ENCODE measurements around the gene PKDCC. TPM values are rescaled to one million over a fixed set of nuclear protein-coding genes. Genes with fewer than 3 reads are reported as not detected.

Gene PKDCC
- total RNA-seq, 1 donor = 8.2 TPM

- DNase-seq (ENCODE audit: low read depth) = peak; percentile 29
- peak overlapping the region; percentile 99 for H3K4me3 ChIP-seq (ENCODE audit: low read depth, low read length)
- no peak for TF ChIP-seq CTCF (IDR thresholded peaks at IDR 0.05; ENCODE audit: insufficient read depth, low read depth, low read length)
Measured at GRCh38 chr2:42050010-42050702, 2.3 kb downstream of the PKDCC start.

GRCh38 chr2:42050703-42051542 lies 3.1 kb downstream of the PKDCC start:
- H3K4me3 ChIP-seq (ENCODE audit: low read depth, low read length) = peak overlapping the region; percentile 99
- no peak for TF ChIP-seq CTCF (IDR thresholded peaks at IDR 0.05; ENCODE audit: insufficient read depth, low read depth, low read length)
- DNase-seq (ENCODE audit: low read depth) = peak; percentile 39

- no peak for TF ChIP-seq CTCF (IDR thresholded peaks at IDR 0.05; ENCODE audit: insufficient read depth, low read depth, low read length)
- no peak for DNase-seq (ENCODE audit: low read depth)
- H3K4me3 ChIP-seq (ENCODE audit: low read depth, low read length) = peak overlapping the region; percentile 99
Measured at GRCh38 chr2:42051543-42052235, 3.9 kb downstream of the PKDCC start.

- H3K4me3 ChIP-seq (ENCODE audit: low read depth, low read length) = peak overlapping the region; percentile 49
- no peak for TF ChIP-seq CTCF (IDR thresholded peaks at IDR 0.05; ENCODE audit: insufficient read depth, low read depth, low read length)
- peak; percentile 80 for DNase-seq (ENCODE audit: low read depth)
Measured at GRCh38 chr2:42052702-42053481, 5.1 kb downstream of the PKDCC start.

GRCh38 chr2:42053482-42053790 lies 5.6 kb downstream of the PKDCC start:
- no peak for TF ChIP-seq CTCF (IDR thresholded peaks at IDR 0.05; ENCODE audit: insufficient read depth, low read depth, low read length)
- peak overlapping the region; percentile 49 for H3K4me3 ChIP-seq (ENCODE audit: low read depth, low read length)
- no peak for DNase-seq (ENCODE audit: low read depth)

Measured in fibroblast of villous mesenchyme (primary cell).